GM12801 (cell line): Measurements from ENCODE around the gene C1orf21.

Source experiments
- CTCF ChIP-seq: IDR thresholded peaks from one replicate; pipeline ENCODE4 v1.5.1; 2011; ENCODE audit warnings: control low read depth; ENCODE audit not compliant: insufficient read length; ENCODE audit errors: extremely low read depth

The C1orf21 gene

GRCh38 chr1:184387069-184387475 lies 243 bp downstream of the C1orf21 start:
- TF ChIP-seq CTCF, result no peak

GRCh38 chr1:184387476-184388318 lies 868 bp downstream of the C1orf21 start:
- no peak for TF ChIP-seq CTCF

- no peak for TF ChIP-seq CTCF
These were observed 1.6 kb downstream of the C1orf21 start for GRCh38 chr1:184388319-184388889.

- no peak for TF ChIP-seq CTCF
These were observed 2.1 kb downstream of the C1orf21 start for GRCh38 chr1:184388971-184389370.

- no peak for TF ChIP-seq CTCF
These were observed 2.6 kb downstream of the C1orf21 start for GRCh38 chr1:184389446-184389845.

- no peak for TF ChIP-seq CTCF
These were observed 4.1 kb downstream of the C1orf21 start for GRCh38 chr1:184390889-184391288.

- no peak for TF ChIP-seq CTCF
These were observed 5.2 kb downstream of the C1orf21 start for GRCh38 chr1:184392067-184392466.
